BLaER1 (cell line): ENCODE results near the gene NIPSNAP2.
"Not testable (repeated sequence)": the region's sequence is repeated elsewhere in the genome, so short reads cannot be mapped to it uniquely, and the experiment has no call there.

Experiments
- H3K27ac ChIP-seq: shearing (Covaris generic); formaldehyde crosslinking; 2 replicates; pipeline ENCODE4 v1.8.1; 2022
- H3K27me3 ChIP-seq: shearing (Covaris generic); formaldehyde crosslinking; 2 replicates; pipeline ENCODE4 v1.8.1; 2022
- H3K36me3 ChIP-seq: shearing (Covaris generic); formaldehyde crosslinking; 2 replicates; pipeline ENCODE4 v1.8.1; 2022
- H3K4me1 ChIP-seq: shearing (Covaris generic); formaldehyde crosslinking; 2 replicates; pipeline ENCODE4 v1.8.1; 2022
- H3K4me2 ChIP-seq: shearing (Covaris generic); formaldehyde crosslinking; 2 replicates; pipeline ENCODE4 v1.8.1; 2022
- H3K4me3 ChIP-seq: shearing (Covaris generic); formaldehyde crosslinking; 2 replicates; pipeline ENCODE4 v1.8.1; 2022
- H3K9ac ChIP-seq: shearing (Covaris generic); formaldehyde crosslinking; 2 replicates; pipeline ENCODE4 v1.8.1; 2022
- H3K9me3 ChIP-seq: shearing (Covaris generic); formaldehyde crosslinking; 2 replicates; pipeline ENCODE4 v1.8.1; 2022
- H4K20me1 ChIP-seq: shearing (Covaris generic); formaldehyde crosslinking; 2 replicates; pipeline ENCODE4 v1.8.1; 2022
- Cebpa-rat ChIP-seq: shearing (Covaris generic); IDR thresholded peaks from 2 replicates; pipeline ENCODE4 v1.8.1; 2022

NIPSNAP2 gene

GRCh38 chr7:55964261-55965099 is at the start of gene NIPSNAP2:
Gene NIPSNAP2 (plus strand): TSS chr7:55964585. CDS start chr7:55964610, 25 bp downstream.
- no peak for TF ChIP-seq Cebpa-rat
- Histone ChIP-seq H3K4me1 (peaks cover 22% of the 10 kb centered on the region), H3K4me3 (peak within 1 kb of the TSS; percentile 92), H4K20me1 (peaks cover 39% of the 10 kb centered on the region), H3K27me3 (no peaks in the 10 kb centered on the region), H3K36me3 (peaks cover 37% of the 10 kb centered on the region), H3K9ac (peak within 1 kb of the TSS; percentile 96), H3K27ac (peak within 1 kb of the TSS; percentile 92), H3K4me2 (peak within 1 kb of the TSS; percentile 83), H3K9me3 (peaks cover 14% of the 10 kb centered on the region; the same call in 1 of the 2 replicates)

GRCh38 chr7:55917771-55918170 is 46.6 kb upstream of the NIPSNAP2 start:
- no peak for TF ChIP-seq Cebpa-rat
- Histone ChIP-seq H4K20me1 (no peaks in the 10 kb centered on the region), H3K27ac (no peak overlapping the region), H3K4me1 (no peaks in the 10 kb centered on the region), H3K36me3 (peaks cover 46% of the 10 kb centered on the region), H3K9me3 (peaks cover 7% of the 10 kb centered on the region; the same call in 1 of the 2 replicates), H3K4me2 (no peak overlapping the region), H3K4me3 (no peak overlapping the region), H3K9ac (no peak overlapping the region), H3K27me3 (no peaks in the 10 kb centered on the region)

GRCh38 chr7:55928006-55928767 is 36.2 kb upstream of the NIPSNAP2 start:
- Histone ChIP-seq H3K9ac (no peak overlapping the region), H3K36me3 (peaks cover 37% of the 10 kb centered on the region), H3K4me2 (peak overlapping the region; percentile 44)

GRCh38 chr7:55931421-55932151 is 32.8 kb upstream of the NIPSNAP2 start:
- H3K4me1 ChIP-seq, result peaks cover 12% of the 10 kb centered on the region
- TF ChIP-seq Cebpa-rat, result no peak
- no peaks in the 10 kb centered on the region for H4K20me1 ChIP-seq
- no peak overlapping the region for H3K9ac ChIP-seq
- peaks cover 47% of the 10 kb centered on the region for H3K9me3 ChIP-seq
- no peak overlapping the region for H3K27ac ChIP-seq
- no peaks in the 10 kb centered on the region for H3K27me3 ChIP-seq
- no peak overlapping the region for H3K4me3 ChIP-seq
- H3K4me2 ChIP-seq, result no peak overlapping the region
- H3K36me3 ChIP-seq, result peaks cover 25% of the 10 kb centered on the region

More at GRCh38 chr7:55928006-55928767, 36.2 kb upstream of the NIPSNAP2 start:
- H3K9me3 ChIP-seq, result peaks cover 22% of the 10 kb centered on the region
- H3K4me3 ChIP-seq, result no peak overlapping the region
- H3K27me3 ChIP-seq, result no peaks in the 10 kb centered on the region
- peaks cover 12% of the 10 kb centered on the region for H3K4me1 ChIP-seq
- H4K20me1 ChIP-seq, result no peaks in the 10 kb centered on the region
- H3K27ac ChIP-seq, result no peak overlapping the region
- no peak for TF ChIP-seq Cebpa-rat

- no peak overlapping the region for H3K27ac ChIP-seq
- no peak overlapping the region for H3K9ac ChIP-seq
- H3K4me1 ChIP-seq, result no peaks in the 10 kb centered on the region
- H3K27me3 ChIP-seq, result no peaks in the 10 kb centered on the region
- no peak overlapping the region for H3K4me3 ChIP-seq
- H4K20me1 ChIP-seq, result no peaks in the 10 kb centered on the region
- no peak overlapping the region for H3K4me2 ChIP-seq
- peaks cover 39% of the 10 kb centered on the region for H3K36me3 ChIP-seq
- H3K9me3 ChIP-seq, result peaks cover 78% of the 10 kb centered on the region
- no peak for TF ChIP-seq Cebpa-rat
These were observed 24.8 kb upstream of the NIPSNAP2 start for GRCh38 chr7:55939514-55940123.

- Histone ChIP-seq H4K20me1 (no peaks in the 10 kb centered on the region), H3K9me3 (peaks cover 28% of the 10 kb centered on the region), H3K4me1 (no peaks in the 10 kb centered on the region), H3K27me3 (no peaks in the 10 kb centered on the region), H3K4me2 (no peak overlapping the region), H3K36me3 (no peaks in the 10 kb centered on the region), H3K9ac (no peak overlapping the region), H3K27ac (no peak overlapping the region), H3K4me3 (no peak overlapping the region)
- TF ChIP-seq Cebpa-rat, result no peak
These were observed 17.8 kb upstream of the NIPSNAP2 start for GRCh38 chr7:55946545-55946944.

- Histone ChIP-seq H3K4me1 (peaks cover 8% of the 10 kb centered on the region; the same call in 1 of the 2 replicates), H3K36me3 (peaks cover 38% of the 10 kb centered on the region), H3K9me3 (no peaks in the 10 kb centered on the region), H3K4me2 (peak within 1 kb of the TSS; percentile 87), H3K27ac (peak within 1 kb of the TSS; percentile 84), H4K20me1 (peaks cover 19% of the 10 kb centered on the region; the same call in 1 of the 2 replicates), H3K27me3 (no peaks in the 10 kb centered on the region), H3K9ac (peak within 1 kb of the TSS; percentile 90), H3K4me3 (peak within 1 kb of the TSS; percentile 85)
- TF ChIP-seq Cebpa-rat, result no peak
These were observed 12.6 kb upstream of the NIPSNAP2 start, which contains the start of gene MRPS17 for GRCh38 chr7:55951637-55952351. Gene MRPS17 (plus strand): TSS chr7:55951877. CDS start chr7:55953196, 1,319 bp downstream.

- Histone ChIP-seq H3K9ac (peak overlapping the region; percentile 90), H3K4me2 (peak overlapping the region; percentile 87), H3K27ac (peak overlapping the region; percentile 84), H3K36me3 (peaks cover 44% of the 10 kb centered on the region), H3K4me3 (peak overlapping the region; percentile 85), H4K20me1 (peaks cover 19% of the 10 kb centered on the region; the same call in 1 of the 2 replicates)
- H3K27me3 ChIP-seq, H3K9me3 ChIP-seq, H3K4me1 ChIP-seq: not testable (repeated sequence)
These were observed 12.1 kb upstream of the NIPSNAP2 start for GRCh38 chr7:55952352-55952671.
